HUDEP-2 (cell line): ENCODE results near the gene ITGB8.
"Not testable (repeated sequence)": the region's sequence is repeated elsewhere in the genome, so short reads cannot be mapped to it uniquely, and the experiment has no call there.

ENCODE experiments used
- DNase-seq, 76 experiments: peaks; one replicate each; lab custom pipeline; 2025; ENCODE audit not compliant: unreplicated experiment in 76 of 76; lab: John Stamatoyannopoulos, UW

ITGB8 gene

DNA sequence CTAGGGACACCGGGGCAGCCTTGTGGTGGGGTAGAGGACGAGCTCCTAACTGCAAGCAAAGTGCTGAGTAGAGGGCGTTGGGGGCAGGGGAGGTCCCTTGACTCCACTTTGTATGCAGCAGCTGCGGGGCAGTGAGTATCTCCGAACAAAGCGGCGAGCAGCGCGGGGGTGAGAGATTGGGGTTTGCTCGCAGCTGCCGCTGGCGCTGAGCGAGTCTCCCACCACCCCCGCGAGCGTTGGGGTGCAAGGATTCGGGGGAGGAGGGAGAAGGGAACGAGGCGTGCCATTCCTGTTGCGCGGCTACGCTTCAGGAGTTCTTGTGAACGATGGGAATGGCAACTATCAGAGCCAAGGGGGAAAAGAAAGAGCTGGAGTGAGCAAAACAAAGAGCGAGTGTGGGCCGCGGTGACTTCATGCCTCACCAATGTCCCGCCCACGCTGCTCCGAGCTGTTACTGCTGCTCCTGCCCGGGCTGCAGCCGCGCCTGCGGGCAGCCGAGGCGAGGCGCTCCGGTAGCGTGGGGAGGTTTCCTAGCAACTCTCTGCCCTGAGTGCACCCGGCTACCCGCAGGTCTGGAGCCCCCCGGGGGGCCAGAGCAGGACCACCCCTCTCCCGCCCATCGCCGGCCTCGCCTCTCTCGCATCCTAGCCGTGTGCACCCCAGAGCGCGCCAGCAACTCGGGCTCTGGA, at the start of gene ITGB8:
Gene ITGB8 (plus strand): TSS at position 662 of the 689 bp plus-strand sequence. CDS start 907 bp downstream, outside the sequence.
- DNase-seq: peak in 38 of 76 experiments; percentile 3 to 63 (median 26)

DNA sequence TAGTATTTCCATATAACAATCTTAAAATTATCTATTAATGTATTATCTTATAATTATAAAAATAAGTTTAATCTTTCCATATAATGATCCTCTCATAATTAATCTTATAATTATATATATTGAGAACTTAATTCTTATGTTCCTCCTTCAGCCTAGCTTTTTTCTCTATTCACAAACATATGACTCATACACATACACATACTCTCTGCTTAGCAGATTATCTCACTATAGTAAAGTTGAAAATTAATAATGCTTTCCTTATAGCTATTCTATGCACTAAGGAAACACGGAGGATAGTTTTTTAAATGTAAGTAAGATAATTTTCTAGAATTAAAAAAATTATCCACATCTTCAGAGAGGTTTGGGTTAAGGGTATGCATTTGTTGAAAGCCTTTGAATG, 47.7 kb upstream of the ITGB8 start:
- DNase-seq: no peak

DNA sequence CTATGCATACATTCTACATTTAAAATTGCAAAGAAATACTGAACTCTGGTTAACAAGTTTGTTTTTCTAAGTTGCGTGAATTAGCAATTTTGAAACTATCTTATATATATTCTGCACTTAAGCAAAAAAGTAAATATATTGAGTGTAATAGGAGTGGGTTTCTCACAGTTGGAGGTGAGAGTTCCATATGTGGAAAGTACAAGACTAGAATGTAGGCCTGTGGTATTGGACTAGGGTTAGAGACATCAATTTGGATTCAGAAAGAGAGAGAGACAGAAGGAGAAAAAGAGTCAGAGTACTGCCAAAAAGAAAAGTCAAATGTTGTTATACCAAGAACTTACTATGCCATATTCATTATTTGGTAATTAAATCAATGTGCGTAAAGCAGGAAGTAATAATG, 47.3 kb upstream of the ITGB8 start:
- DNase-seq: no peak

DNA sequence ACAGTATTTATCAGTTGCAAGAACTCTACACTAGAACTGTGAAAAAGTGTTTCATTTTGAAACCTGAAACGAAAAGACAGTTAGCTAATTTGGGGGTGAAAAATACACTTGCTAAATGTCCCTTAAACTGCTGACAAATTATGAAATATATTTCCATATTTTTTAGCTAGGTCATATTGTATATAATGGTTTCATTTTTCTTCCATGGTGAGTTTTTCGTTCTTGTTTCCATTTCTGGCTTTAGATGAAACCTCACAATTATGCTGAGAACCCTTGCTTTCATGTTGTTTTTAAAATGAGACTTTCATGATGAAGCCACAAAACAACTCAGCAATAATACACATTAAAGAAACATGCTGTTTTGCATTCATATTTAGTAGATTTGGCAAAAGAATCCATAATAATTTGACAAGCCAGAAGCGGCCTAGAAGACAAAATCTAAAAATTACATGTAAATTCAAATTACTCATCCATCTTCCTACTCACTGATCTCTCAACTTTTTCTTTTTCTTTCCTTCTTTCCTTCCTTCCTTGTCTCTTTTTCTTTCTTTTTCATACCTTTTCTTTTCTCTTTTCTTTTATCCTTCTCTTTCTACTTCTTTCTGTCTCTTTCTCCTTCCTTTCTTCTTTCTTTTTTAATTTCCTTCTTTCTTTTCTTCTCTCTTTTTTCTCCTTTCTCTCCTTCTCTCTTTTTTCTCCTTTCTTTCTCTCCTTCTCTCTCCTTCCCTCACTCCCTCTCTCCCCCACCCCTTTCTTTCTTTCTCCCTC, 46.5 kb upstream of the ITGB8 start:
- DNase-seq: no peak

DNA sequence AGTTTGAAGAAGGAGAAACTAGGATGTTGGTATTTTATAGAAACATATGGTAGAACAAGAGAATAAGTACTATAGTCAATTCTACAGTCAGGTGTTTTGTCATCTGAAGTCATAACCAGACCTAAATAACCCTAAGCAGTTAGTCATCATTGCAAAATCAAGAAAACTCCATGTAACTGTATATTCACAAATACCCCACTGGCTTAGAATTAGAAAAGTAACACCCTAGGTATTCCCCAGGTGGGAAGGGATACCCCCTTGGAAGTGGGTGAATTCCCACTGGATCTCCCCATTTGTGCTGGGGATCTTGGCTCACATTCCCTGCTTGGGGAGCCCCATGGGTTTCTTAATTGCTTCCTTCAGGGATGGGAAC, 45.9 kb upstream of the ITGB8 start:
- no peak for DNase-seq

DNA sequence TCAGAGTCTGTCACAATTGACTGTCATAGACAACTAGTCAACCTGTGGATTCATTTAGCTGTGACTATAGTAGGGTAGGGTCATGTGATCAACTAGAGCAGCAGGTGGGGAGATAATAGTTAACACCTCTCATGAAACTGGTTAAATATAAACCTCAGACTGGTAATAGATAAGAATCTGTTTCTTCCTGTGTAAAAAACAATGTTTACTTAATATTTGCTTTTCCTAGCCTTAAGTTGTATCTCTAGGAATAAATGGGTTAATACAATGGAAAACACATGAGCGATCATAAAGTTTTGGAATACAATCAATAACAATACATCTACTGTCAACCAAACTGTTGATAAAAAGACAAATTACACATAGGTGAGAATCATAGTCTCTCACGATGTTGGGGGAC, 43.4 kb upstream of the ITGB8 start:
- no peak for DNase-seq

DNA sequence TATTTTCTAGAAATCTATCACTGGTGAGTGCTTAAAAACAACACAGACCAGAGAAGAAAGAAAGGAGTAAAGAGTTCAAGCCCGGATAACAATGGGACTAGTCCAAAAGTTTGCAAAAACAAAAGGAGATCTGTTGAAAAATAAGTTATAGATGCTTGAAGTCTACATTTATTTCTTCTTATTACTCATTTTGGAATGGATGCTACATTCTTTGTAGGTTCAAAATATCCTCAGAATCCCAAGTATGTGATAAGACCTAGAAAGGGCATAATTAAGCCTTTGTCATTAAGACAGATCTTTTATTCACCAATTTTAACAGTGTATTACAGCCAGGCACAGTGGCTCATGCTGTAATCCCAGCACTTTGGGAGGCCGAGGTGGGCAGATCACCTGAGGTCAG, 42.7 kb upstream of the ITGB8 start:
- no peak for DNase-seq

DNA sequence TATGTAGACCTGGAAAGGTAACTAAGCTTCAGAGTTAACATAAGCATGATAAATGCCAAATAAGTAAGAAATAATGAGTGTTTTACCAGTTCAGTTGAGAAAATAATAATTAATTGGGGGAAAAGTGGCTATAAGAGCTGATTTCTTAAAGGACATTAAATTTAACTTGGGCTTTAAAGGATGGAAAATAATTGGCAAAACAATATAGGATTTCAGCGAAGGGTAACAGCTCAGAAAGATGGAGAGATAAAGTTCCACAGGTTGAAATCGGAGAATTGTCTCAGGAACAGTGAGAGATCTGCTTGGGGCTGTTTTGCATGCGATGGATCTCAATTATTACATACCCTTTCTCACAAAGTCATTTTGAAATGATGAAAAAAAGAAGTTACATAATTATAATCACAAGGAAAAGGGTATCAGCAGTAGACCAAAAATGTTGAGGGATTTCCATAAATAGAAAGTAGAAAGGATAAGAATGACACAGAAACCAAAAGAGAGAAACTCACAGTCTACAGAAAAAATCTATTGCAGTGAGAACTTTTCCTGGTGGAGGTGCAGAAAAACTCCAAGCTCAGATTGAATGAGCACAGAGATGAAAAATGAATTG, 40.1 kb upstream of the ITGB8 start:
- no peak for DNase-seq

DNA sequence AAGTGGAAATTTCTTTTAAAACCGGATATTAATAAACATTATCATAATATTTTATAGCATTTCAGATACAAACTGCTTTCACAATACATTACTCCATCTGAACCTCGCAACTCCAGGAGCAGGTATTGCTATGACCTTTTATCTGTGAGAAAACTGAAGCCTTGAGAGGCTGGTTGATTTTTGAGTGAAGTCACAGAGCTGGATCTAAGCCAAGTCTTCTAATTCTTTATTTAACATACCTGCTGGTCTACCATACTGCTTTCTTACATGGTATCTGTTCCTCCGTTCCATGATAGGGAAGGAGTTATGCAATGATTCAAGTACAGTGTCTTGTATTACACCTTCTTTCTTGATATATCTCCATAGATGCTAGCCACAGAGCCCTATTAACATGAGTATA, 37.4 kb upstream of the ITGB8 start:
- DNase-seq: no peak

DNA sequence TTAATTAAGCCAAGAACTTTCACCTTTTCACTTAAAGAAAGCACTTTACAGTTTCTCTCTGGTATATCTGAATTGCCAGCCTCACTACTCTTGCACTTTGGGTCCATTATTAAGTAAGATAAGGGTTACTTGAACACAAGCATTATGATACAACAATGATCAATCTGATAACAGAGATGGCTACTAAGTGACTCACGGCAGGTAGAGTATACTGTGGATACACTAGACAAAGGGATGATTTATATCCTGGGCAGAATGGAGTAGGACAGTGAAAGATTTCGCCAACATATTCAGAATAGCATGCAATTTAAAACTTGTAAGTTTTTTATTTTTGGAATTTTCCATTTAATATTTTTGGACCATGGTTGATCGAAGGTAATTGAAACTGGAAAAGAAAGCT, 34.3 kb upstream of the ITGB8 start:
- no peak for DNase-seq

DNA sequence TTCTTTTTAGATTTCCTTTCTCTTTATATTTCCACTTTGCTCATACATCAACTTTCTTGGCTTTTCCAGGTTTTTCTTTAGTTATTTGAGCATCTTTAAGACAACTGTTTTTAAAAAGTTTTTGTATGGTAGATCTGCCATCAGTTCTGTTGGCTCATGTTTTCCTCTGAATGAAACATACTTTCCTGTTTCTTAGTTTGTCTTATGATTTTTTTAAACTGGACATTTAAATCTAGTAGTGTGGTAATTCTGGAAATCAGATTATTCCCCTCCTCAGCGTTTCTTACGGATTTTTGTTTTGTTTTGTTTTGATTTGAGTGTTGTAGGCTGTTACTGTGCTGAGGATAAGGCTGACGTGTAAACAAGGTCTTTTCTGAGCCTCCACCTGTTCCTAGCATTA, 33.8 kb upstream of the ITGB8 start:
- DNase-seq: no peak

DNA sequence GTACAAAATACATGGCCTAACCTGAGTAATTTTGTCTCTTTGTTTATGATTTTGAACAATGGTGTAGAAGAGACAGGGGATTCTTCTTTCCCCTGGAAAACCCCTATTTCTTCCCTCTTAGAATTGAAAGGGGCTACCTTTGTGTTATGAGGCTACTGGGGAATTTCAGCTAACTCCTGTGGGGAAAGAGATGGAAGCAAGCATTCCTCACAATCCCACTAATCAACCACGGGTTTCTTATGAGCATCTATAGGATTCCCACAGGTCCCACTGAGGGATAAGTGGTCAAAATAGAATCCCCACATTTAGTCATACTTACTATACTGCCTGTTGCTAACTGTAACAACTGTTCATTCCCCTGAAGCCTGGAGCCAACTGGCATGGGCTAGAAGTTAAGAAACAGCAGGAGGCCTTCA, 32.2 kb upstream of the ITGB8 start:
- no peak for DNase-seq

DNA sequence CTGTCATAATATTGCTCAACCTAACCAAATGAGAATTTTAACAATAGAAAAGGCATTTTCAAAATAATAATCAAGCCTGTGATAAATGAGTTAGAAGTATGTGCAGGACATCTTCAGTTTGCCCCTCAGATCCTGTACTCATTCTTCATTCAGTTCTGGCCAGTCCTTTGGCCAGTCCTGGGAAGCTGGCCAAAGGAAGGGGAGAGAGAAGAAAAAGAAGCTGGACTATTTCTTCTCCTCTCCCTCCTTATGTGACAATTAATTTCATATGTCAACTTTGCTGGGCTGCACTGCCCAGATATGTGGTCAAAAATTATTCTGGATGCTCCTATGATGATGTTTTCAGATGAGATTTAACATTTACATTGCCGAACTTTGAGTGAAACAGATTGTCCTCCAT, 31.6 kb upstream of the ITGB8 start:
- no peak for DNase-seq

DNA sequence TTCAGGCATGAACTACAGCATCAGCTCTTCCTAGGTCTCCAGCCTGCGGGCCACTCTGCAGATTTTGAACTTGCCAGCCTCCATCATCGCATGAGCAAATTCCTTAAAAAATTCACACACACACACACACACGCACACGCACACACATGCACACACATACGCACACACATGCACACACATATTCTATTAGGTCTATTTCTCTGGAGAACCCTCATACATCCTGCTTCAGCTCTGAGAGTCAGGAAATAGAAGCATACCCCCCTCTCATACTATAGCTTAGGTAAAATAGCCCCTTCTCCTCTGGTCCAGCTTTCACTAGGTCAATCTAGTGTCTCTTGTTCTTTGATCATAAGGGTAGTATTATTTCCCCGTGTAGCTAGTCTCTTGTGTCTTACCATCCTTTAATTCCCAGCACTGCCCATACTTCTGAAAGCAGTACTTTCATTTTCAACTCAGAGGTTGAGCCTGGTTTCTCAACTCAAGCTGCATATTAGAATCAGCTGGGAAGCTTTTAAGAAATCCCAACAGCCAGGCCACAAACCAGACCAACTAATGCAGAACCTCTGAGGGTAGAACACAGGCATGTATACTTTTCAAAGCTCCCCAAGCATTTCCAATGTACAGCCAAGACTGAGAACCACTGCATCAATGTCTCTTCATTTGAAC, 30.9 kb upstream of the ITGB8 start:
- DNase-seq: no peak

DNA sequence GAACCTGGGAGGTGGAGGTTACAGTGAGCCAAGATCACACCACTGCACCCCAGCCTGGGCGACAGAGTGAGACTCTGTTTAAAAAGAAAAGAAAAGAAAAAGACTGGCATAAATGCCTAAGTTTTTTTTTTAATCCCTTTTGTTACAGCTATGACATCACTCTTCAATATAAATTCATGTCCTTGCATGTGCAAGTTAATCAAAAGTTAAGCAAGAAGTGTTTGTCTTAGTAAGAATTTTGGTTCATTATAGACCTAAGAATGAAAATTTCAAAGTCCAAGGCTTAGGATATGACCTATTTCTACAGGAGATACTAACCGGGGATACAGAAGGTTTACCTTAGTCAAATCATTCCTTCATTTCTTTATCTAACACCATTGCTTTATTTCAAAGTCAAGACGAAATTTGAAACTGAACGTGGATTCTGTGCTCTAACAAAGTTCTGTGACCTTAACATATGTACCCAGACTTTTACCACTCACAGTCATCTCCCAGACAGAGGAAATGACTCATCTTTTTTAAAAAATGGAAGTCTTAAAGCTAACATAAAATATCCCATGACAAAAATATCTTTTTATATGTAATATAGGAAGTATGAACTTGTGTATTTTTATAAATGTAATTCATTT, 29.3 kb upstream of the ITGB8 start:
- DNase-seq: no peak

DNA sequence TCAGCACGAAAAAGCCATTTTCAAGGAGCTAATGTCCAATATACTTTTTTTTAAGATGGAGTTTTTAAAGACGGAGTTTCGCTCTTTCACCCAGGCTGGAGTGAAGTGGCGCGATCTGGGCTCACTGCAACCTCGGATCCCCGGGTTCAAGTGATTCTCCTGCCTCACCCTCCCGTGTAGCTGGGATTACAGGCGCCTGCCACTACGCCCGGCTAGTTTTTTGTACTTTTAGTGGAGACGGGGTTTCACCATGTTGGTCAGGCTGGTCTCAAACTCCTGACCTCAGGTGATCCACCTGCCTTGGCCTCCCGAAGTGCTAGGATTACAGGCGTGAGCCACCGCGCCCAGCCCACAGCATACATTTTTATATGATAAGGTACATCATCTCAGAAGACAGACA, 28.4 kb upstream of the ITGB8 start:
- DNase-seq: not testable (repeated sequence)

DNA sequence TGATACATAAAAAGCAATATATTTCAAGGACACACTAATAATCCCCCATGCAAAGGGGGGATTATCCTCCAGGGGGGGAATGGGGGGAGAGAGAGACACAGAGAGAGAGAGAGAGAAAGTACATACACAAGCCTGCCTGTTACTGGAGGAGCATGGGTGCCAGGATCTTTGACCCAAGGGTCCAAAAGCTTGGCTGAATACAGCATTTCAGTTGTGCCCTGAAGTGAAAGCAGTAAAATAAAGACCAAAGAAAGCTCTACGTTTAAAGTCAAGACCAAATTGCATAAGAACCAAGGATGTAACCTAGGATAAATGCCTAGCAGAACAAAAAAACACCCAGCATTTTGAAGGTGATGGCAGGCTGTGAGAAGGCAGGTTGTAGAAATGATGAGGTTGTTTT, 27.8 kb upstream of the ITGB8 start:
- no peak for DNase-seq

DNA sequence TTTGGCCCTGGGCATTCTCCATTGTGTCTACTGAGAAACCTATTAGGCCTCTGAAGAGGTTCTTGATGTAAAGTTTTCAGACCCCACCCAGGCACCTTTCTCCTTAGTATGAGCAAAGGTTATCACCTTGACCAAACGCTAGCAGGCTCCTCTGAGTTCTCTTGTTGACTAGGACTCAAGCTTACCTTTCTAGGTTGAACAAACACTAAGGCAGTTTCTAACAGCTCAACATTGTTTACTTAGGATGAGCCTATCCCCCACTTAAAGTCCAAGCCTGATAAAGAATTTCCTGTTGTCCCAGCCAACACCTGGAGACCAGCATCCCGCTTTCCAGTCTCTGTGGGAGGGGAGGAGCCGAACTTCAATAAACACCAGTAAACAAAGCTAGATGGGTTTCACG, 26.3 kb upstream of the ITGB8 start:
- no peak for DNase-seq

DNA sequence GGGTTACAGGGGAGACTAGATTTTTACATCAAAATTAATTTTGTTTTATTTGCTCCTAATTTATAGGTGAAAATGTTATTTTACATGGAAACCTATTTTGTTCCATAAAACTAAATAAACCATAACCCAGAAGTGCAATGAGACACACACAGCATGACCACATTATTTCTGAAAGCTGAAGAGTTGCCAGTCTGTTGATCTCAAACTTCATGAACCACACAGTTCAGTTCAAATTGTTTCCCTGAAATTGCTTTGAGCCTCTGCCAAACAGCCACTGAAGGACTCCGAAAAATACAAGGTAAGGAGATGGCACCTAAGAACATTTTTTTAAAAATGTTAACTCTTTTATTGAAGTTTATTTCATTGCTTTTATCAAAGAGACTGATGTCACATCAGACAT, 25.0 kb upstream of the ITGB8 start:
- DNase-seq: no peak

DNA sequence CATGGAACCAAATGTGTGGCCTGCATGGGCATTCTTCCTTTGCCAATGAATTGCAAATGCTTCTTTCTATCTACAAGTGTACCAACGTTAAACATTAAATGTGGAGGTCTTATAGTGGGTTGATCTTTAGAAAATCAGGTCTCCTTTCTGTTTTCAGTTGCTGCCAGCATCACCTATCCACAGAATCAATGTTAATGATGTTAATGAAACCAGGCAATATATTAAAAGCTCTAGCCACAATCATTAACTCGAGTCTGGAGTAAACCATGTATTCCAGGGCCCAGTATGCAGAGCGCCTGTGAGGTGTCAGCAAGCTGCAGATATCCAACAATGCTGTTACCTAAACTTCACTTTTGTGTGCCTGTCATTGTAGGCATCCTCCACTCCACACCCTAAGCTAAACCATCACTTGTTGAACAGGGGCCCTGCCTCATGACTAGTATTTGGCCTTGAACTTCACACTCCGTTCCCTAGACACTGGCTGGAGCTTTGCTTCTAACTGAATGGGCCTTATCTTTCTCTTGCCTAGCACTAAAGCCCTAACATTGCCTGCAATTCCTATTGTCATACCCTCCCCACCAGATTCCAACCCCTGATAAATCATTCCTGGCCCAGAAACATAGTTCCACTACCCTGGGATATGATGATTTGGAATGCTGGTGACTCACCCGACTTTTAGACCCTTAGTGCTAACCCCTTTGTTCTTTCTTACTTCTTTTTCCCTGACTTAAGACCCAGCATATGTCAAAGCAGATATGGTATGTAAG, 24.3 kb upstream of the ITGB8 start:
- DNase-seq: no peak
